ENCODE measurements around the gene DHX15.
"Not testable (repeated sequence)": the region's sequence is repeated elsewhere in the genome, so short reads cannot be mapped to it uniquely, and the experiment has no call there.

DHX15 gene

GRCh38 chr4:24537025-24537424, 47.3 kb downstream of the DHX15 start:
- no peak for DNase-seq

GRCh38 chr4:24535399-24535798, 49.0 kb downstream of the DHX15 start:
- no peak for DNase-seq

- no peak for DNase-seq
Observed at GRCh38 chr4:24533364-24533763, 51.0 kb downstream of the DHX15 start.

- no peak for DNase-seq
Observed at GRCh38 chr4:24529555-24529954, 54.8 kb downstream of the DHX15 start.

GRCh38 chr4:24527371-24527770, 57.0 kb downstream of the DHX15 start:
- no peak for DNase-seq

GRCh38 chr4:24521544-24521943, 62.8 kb downstream of the DHX15 start:
- DNase-seq = no peak

- no peak for DNase-seq
Observed at GRCh38 chr4:24519649-24520048, 64.7 kb downstream of the DHX15 start.

GRCh38 chr4:24517676-24518075, 66.7 kb downstream of the DHX15 start:
- no peak for DNase-seq

- DNase-seq = no peak
Observed at GRCh38 chr4:24516926-24517325, 67.4 kb downstream of the DHX15 start.

GRCh38 chr4:24515698-24516097, 68.7 kb downstream of the DHX15 start:
- DNase-seq = no peak

GRCh38 chr4:24514808-24515207, 69.5 kb downstream of the DHX15 start:
- no peak for DNase-seq

GRCh38 chr4:24513718-24514117, 70.6 kb downstream of the DHX15 start:
- no peak for DNase-seq

- DNase-seq = no peak
Observed at GRCh38 chr4:24511371-24512063, 72.8 kb downstream of the DHX15 start.

- no peak for DNase-seq
Observed at GRCh38 chr4:24510091-24510490, 74.3 kb downstream of the DHX15 start.

- DNase-seq = no peak
Observed at GRCh38 chr4:24508541-24508940, 75.8 kb downstream of the DHX15 start.

GRCh38 chr4:24507439-24507838, 76.9 kb downstream of the DHX15 start:
- DNase-seq = no peak

- not testable (repeated sequence) for DNase-seq
Observed at GRCh38 chr4:24503090-24503489, 81.3 kb downstream of the DHX15 start.

GRCh38 chr4:24497221-24497620, 87.1 kb downstream of the DHX15 start:
- no peak for DNase-seq

- no peak for DNase-seq
Observed at GRCh38 chr4:24496597-24496996, 87.8 kb downstream of the DHX15 start.

- DNase-seq = no peak
Observed at GRCh38 chr4:24495388-24495787, 89.0 kb downstream of the DHX15 start.

GRCh38 chr4:24489870-24490269, 94.5 kb downstream of the DHX15 start:
- no peak for DNase-seq

GRCh38 chr4:24488399-24489164, 95.8 kb downstream of the DHX15 start:
- DNase-seq = peak; percentile 34

- no peak for DNase-seq
Observed at GRCh38 chr4:24482871-24483270, 101.5 kb downstream of the DHX15 start.

- peak; percentile 13 for DNase-seq
Observed at GRCh38 chr4:24477919-24478318, 106.4 kb downstream of the DHX15 start.

Data from NCI-H1105 treated with DMSO at 0.1 percent for 48 hours (cell line).